K562 (cell line): Measurements from ENCODE around the gene ELAVL3. TPM values are rescaled to one million over a fixed set of nuclear protein-coding genes. Genes with fewer than 3 reads are reported as not detected.

Experiments
- CHD7 ChIP-seq: fragments of 200-600 bp; sonication (generic); IDR thresholded peaks from one replicate; pipeline ENCODE4 v1.6.1; 2012; ENCODE audit warnings: mild to moderate bottlenecking, low read depth, low read length, inconsistent platforms
- CUX1 ChIP-seq: fragments of 200-800 bp; sonication (Bioruptor generic); IDR thresholded peaks from 2 replicates; pipeline ENCODE4 v1.6.1; 2016; ENCODE audit warnings: missing genetic modification characterization, missing compliant biosample characterization
- HBP1 ChIP-seq: fragments of 450-650 bp; formaldehyde crosslinking; IDR thresholded peaks from 2 replicates; pipeline ENCODE4 v1.4.0; 2022; ENCODE audit warnings: missing genetic modification characterization
- OTX1 ChIP-seq: fragments of 450-650 bp; formaldehyde crosslinking; IDR thresholded peaks from 2 replicates; pipeline ENCODE4 v1.4.0; 2022; ENCODE audit warnings: mild to moderate bottlenecking
- PYGO2 ChIP-seq: fragments of 450-650 bp; IDR thresholded peaks from 2 replicates; pipeline ENCODE4 v1.6.1; 2016; ENCODE audit warnings: mild to moderate bottlenecking, missing genetic modification characterization, moderate library complexity, missing compliant biosample characterization
- STAT5A ChIP-seq: IDR thresholded peaks from 2 replicates; pipeline ENCODE4 v1.6.1; 2012; ENCODE audit warnings: low read length, inconsistent platforms, borderline replicate concordance
- TEAD1 ChIP-seq, 2 experiments: fragments of 450-650 bp in 1 of 2; sonication (generic) in 1 of 2; formaldehyde crosslinking; IDR thresholded peaks; 2 replicates each; pipeline versions ENCODE4 v1.4.0 to v1.8.0; 2020 to 2022; ENCODE audit warnings: mild to moderate bottlenecking in 2 of 2, missing genetic modification reagents in 1 of 2
- THRAP3 ChIP-seq: fragments of 450-650 bp; IDR thresholded peaks from 2 replicates; pipeline ENCODE4 v1.6.1; 2016; ENCODE audit warnings: mild to moderate bottlenecking, inconsistent platforms, borderline replicate concordance
- polyA plus RNA-seq, 8 experiments: library from polyadenylated mRNA; depleted of rRNA in 4 of 8; stranded (reverse) in 5 of 8; unstranded in 3 of 8; fragments of >200 nt; fragmentation: Nextera tagmentation in 2 of 8; fragmentation: Illumina TruSeq in 1 of 8; extraction: Ambion mirVana in 2 of 8; extraction: Trizol in 1 of 8; gene quantifications; 2 replicates each; pipeline versions ENCODE4 v1.2.1 to v1.2.3, GENCODE V29; 2011 to 2014; ENCODE audit warnings: inconsistent platforms in 1 of 8, missing spikeins in 1 of 8
- total RNA-seq, 7 experiments: library from RNA; depleted of rRNA in 6 of 7; stranded (reverse); fragments of >200 nt in 6 of 7; fragmentation: Illumina TruSeq in 2 of 7; extraction: Trizol in 2 of 7; gene quantifications; 2 replicates each; pipeline versions ENCODE4 v1.2.1 to v1.2.3, GENCODE V29; 2011 to 2021; ENCODE audit warnings: low replicate concordance in 1 of 7

The ELAVL3 gene
- total and polyA plus RNA-seq, 9 of the 15 experiments (the other 6 are each of a cell fraction or from before 2014, with no cell fraction given): not detected

- TF ChIP-seq CHD7 (no peak), THRAP3 (no peak), OTX1 (CRISPR knock-in tag) (peak; percentile 17; the same call in 1 of the 2 replicates), HBP1 (no peak), TEAD1 (CRISPR knock-in tag; IDR thresholded peaks at IDR 0.05) (peak in 1 of 2 experiments; percentile 85; a peak in 2 of 4 replicates), CUX1 (CRISPR knock-in tag) (0 out of 2 replicates have a peak, but pooled peaks have one; percentile 53), STAT5A (no peak; the same call in 1 of the 2 replicates), PYGO2 (tag) (no peak)
Measured at GRCh38 chr19:11435057-11435832, 45.6 kb downstream of the ELAVL3 start, which contains the start of the genes ODAD3 and PRKCSH (continued).
